Limb (tissue), 2 donors: ENCODE measurements around the gene RTP3.
"Not testable (repeated sequence)": the region's sequence is repeated elsewhere in the genome, so short reads cannot be mapped to it uniquely, and the experiment has no call there.

Experiments used
- DNase-seq, 2 donors: peaks; one replicate each; pipeline ENCODE4 v3.0.0-alpha.2; 2016; ENCODE audit errors: extremely low spot score in 2 of 2

Gene RTP3

DNA sequence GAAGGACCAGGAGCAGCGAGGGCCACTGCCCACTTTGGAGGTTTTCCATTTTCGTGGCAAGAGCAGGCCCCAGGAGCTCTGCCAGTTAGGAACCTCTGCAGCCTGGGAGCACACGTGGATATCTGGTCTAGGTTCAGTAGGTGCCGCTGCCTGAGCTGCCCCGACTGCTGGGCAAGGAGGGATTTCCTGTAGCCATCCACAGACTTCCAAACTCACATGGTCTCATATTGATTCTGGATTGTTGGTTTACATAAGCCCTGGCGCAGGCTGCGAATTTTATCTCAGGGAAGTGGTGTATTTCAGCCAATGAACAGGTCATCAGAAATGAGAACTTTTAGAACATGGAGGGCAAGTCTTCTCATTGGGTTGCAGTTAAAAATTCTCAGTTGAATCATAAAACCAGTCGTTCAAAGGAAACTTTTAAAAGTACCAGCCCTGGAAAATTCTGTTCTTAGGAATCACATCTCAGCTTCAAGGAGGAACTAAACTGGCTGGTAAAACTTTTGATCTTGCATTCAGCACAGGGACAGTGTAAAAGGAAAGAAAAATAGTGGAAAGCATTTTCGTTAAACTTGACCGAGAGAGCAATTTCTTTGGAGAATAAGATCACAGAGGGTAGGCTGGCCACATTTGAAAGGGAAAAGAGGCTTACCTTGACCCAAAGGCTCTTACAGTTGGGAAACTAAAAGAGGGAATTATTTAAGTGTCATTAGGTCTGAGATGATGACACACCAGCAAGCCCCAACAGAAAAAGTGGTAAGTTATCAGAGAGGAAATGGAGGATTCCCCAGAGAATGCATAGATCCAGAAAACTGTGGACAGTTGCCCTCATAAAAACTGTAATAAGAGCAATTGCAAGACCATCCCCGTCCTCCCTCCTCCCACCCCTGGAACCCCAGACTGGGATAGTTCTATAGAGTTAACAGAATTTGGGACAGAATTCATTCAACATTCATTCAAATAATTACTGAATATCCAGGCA is 6.4 kb upstream of the RTP3 start:
- no peak for DNase-seq

DNA sequence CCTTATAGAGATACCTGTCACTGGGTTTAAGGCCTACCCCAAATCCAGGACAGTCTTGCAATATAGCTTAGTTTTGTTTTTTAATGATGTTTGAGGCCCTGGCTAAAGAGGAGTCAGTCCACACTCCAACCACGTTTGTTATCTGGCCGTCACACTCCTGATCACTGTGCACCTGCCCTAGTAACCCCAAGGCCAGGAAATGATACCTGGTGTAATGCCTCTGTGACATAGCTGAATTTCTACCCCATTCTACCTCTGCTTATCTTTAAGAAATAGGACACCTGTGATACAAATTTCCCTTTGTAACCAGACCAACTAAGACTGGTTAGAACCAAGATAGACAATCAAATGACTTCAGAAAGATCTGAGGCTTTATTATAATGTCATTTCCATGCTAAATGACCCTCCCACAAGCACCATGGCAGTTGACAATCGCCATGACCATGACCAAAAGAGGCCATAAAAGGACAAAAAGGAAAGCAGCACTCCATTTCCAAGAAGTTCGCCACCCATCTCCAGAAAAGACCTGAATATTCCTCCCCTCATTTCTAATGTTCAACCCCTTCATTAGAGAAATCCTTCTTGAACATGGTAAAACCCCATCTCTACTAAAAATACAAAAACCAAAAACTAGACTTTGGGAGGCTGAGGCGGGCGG is 4.8 kb upstream of the RTP3 start:
- DNase-seq: no peak

DNA sequence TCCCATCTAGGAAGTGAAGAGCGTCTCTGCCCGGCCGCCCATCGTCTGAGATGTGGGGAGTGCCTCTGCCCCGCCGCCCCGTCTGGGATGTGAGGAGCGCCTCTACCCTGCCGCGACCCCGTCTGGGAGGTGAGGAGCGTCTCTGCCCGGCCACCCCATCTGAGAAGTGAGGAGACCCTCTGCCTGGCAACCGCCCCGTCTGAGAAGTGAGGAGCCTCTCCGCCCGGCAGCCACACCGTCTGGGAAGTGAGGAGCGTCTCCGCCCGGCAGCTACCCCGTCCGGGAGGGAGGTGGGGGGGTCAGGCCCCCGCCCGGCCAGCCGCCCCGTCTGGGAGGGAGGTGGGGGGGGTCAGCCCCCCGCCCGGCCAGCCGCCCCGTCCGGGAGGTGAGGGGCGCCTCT is 3.3 kb upstream of the RTP3 start:
- DNase-seq: not testable (repeated sequence)

DNA sequence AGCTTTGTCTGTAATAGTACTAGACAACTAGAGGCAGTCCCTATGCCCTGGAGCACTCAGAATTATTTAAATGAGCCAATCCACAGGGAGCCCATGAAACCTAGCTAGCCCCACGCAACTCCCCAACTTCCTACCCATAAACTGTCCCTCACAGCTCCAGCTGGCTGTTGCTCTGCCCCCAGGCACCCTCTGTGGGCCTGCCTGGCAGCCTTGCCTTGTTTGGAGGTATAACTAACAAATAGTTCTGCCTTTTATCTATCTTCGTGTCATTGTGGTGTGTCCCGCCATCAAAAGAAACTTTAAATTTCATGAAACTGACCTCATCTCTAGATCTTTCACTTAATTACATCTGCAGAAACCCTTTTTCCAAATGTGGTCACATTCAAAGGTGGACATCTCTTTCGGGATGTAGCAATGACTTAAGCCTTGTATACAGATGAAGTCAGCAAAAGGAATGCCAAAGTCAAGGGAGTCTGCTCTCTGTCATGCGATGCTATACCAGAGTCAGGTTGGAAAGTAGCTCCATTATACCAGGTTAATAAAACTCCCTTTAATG is 1.8 kb upstream of the RTP3 start:
- DNase-seq: no peak

DNA sequence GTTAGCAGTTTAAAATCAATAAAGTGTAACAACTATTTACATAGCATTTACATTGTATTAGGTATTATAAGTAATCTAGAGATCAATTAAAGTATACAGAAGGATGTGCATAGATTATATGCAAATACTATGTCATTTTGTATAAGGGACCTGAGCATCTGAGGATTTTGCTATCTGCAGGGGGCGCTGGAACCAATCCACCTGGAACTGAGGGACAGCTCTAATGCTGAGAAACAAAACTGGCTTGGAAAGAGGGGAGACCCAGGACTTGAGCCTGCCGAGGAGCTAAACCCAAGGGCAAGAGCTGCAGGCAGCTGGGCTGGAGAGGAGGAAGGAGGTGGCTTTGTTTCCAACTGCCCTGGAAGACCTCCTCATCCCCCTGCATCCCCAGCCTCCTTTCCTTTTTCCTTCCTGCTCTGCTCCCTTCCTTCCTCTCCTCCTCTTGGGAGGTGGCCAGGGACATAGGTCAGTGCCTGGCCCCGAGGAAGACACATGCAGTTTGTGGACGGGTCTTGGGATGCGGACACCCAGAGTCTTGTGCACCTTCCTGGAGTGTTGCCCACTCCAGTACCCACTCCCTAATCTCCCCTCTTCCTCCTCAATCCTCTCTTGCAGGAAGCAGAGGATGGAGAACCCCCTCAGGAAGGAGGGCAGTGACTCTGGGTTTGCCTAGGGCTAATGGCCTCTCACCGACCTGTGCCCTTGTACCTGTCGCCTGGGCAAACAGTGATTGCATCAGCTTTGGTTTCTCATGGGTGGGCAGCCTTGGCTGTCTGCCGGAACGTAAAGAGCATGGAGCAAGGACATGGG is 825 bp upstream of the RTP3 start:
- DNase-seq: no peak

DNA sequence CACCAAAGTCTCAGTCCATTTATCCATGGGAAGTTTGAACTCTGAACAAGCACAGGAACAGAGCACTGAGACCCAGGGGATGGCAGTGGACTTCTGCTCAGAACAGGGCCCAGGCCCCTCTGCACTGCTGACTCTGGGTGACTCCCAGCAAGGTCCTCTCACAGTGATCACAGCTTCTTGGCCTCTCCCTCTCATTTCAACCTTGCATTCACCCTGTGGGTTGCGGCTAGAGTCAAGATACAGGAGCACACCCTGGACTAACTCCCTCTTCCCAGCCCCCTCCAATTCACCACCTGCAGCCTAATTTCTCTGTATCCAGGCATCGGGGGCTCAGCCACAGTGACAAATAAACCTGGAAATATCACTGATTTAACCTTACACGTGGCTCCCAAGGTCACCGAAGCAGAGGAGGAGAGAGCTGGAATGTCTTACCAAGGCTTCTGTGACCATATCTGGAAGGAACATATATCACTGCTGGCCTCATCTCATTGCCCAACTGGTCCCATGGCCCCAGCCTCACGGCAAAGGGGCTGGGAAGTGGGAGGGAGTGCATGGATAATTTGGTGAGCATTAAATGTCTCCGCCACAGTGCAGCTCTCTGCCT is 1.2 kb downstream of the RTP3 start:
- no peak for DNase-seq

DNA sequence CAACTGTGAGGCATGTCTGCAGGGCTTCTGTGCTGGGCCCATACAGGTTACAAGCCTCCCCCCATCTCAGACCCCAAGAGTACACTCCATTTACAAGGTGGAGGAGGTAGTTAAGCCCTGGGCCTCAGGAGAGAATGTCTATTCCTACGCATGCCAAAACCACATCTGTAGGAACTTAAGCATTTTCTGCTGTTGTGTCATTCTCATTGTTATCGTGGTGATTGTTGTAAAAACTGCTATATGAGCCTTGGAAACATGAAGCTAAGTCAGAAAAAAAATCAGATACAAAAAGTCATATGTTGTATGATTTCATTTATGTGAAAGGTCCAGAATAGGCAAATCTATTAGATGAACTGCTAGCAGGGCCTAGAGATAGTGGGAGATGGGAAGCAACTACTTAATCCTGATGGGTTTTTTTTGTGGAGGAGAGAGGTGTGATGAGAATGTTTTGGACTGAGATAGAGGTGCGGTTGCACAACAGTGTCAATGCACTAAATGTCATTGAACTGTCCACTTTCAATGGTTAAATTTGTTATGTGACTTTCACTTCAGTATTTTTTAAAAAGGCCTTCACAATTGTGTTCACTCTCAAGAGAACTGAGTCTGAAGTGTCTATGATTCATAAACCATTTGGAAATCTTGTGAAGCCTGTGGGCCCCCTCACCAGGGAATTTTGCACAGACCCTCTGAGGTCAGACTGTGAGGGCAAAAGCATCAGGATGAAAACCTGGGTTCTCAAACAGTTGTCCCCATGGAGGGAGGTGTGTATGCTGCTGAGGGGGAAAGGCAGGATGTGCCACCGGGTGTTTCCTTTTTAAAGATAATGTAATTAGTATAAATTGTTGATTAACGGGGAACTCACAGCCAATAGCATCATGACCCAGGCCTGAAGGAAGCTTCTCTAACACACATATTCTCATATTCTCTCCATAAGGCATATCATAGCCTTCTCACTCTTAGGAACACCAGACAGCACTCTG is 3.2 kb downstream of the RTP3 start:
- no peak for DNase-seq

DNA sequence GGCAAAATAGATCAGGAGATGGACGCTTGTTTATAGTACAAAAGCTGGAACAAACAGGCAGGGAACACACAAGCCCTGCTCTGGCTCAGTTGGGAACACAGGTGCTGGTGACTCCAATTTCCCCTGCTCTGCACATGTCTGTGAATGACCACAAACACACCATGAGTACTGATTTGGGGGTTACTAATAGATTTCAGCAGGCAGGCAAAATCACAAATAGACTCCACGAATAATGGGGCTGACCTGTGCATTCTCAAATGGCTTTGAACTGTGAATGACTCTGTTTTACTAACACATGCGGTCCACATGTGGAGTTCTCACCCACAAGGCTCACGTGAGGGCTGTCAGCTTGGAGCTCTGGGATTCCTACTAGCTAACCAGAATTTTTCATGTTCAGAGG is 3.9 kb downstream of the RTP3 start:
- DNase-seq: no peak

DNA sequence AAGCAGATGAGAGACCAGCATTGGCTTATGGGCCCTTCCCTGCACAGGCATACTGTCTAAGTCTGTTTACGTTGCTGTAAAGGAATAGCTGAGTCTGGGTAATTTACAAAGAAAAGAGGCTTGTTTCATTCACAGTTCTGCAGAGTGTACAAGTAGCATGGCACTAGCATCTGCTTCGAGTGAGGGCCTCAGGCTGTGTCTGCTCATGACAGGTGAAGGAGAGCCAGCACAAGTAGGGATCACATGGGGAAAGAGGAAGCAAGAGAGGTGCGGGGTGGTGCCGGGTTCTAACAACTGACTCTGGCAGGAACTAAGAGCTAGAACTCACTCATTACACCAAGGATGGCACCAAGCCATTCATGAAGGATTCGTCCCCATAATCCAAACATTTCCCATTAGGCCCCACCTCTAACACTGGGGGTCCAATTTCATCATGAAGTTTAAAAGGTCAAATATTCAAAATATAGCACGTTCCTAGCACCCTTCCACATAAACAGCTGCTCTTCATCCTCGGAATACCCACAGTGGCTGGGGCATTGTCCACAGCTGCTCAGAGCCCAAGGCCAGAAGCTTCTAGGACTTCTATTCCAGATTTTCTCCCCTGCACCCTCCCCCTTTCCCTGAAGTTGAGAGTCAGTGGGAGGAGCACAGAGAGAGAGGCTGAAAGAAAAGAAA is 5.6 kb downstream of the RTP3 start:
- DNase-seq: peak in 1 of 2 donors; percentile 38

DNA sequence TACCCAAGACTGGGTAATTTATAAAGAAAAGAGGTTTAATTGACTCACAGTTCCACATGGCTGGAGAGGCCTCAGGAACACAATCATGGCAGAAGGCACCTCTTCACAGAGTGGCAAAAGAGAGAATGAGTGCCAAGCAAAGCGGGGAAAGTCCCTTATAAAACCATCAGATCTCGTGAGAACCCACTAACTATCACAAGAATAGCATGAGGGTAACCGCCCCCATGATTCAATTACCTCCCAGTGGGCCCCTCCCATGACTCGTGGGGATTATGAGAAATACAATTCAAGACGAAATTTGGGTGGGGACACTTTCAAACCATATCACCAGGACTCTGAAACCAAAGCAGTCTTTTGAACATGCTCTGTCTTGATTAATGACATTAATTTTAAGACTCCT is 7.0 kb downstream of the RTP3 start:
- DNase-seq: no peak

DNA sequence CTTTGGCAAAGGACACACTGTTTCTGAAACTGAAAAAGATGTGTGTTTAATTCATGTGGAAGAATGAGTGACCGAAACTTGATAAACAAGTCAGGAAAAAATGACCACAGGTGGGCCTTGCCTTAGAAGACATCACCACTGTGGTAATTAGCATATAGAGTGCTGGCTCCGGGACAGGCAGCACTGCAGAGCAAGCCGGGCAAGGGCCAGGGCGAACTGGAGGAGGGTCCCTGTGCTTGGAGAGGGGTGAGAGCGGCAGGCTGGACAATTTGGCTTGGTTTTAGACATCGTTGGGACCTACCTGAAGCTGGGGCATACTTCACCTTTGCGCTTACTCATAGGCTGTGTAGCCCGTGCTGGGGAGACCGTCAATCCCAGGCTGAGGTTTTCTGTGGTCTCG is 8.2 kb downstream of the RTP3 start:
- no peak for DNase-seq

DNA sequence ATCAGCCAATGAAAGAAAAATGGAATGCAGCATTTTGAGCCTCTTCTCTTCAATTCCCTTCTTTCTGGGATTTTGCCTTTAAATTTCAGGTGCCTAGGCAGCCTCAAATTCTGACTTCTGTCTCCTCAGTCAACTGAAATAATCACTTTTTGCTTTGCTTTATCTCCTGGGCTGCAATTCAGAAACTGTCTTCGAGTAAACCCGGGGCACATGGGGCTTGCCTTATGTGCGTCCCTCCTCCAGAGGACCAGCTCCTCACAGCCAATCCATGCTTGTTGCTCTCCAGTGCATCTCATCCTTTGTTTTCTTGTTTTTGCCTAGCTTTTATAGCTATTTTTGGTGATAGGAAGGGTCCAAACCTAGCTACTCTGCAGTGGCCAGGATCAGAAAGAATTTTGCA is 8.8 kb downstream of the RTP3 start:
- DNase-seq: no peak

DNA sequence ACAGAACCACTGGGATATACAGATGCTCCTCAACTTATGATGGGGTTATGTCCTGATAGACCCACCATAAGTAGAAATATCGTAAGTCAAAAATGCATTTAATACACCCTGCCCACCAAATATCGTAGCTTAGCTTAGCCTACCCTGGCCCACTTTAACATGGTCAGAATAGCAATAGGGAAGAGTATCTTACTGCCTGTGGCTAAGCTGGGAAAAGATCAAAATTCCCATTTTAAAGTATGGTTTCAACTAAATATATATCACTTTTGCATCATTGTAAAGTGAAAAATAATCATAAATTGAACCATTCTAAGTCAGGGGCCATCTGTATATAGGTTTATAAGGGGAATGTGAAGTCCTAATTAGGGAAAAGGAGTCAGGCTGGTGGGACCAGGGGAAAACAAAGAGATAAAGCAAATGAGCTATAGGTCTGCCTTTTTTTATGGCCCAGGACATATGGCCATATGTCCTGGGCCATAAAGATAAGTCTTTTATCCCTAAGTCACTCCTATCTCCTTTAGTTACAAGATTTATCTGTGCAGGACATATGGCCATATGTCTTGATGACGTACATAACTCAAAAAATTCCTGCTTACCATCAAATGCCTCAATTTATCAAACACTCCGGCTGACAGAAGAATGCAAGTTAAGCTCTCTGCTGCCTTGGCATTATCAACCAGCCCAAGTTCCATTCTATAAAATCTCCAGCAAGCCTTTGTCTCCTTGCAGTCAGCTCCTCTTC is 11.2 kb downstream of the RTP3 start:
- DNase-seq: no peak

DNA sequence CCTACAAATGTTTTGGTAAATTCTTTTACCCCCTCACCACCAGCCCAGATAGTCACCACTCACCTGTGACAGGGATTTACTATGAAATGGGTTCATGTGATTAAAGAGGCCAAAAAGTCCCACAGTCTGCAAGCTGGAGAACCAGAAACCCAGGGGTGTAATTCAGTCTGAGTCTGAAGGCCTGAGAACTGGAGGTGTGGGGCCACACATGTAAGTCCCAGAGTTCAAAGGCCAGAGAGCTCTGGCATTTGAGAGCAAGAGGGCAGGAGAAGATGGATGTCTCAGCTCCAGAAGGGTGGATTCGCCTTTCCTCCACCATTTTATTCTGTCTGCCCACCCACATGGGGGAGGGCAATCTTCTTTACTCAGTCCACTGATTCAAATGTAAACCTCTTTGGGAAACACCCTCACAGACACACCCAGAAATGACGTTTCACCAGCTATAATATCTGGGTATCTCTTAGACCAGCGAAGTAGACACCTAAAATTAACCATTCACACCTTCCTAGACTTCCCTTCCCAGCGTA is 11.9 kb downstream of the RTP3 start:
- DNase-seq: no peak

DNA sequence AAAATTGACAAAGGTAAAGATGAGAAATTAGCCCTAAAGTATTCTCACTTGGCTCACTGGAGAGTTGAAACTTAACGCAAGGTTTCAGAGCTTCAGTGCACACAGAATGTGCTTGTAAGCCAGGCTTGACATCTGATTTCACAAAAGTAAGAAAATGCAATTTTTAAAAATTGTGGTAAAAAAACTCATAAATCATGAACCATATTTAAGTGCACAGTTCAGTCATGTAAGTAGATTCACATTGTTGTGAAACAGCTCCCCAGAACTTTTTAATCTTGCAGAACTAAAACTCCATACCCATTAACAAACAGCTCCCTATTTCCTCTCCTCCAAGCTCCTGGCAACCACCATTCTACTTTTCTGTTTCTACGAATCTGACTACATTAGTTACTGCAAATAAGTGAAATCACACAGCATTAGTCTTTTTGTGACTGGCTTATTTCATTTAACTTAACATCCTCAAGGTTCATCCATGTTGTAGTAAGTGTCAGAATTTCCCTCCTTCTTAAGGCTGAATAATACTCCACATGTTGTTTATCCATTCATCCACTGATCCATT is 14.5 kb downstream of the RTP3 start:
- no peak for DNase-seq

DNA sequence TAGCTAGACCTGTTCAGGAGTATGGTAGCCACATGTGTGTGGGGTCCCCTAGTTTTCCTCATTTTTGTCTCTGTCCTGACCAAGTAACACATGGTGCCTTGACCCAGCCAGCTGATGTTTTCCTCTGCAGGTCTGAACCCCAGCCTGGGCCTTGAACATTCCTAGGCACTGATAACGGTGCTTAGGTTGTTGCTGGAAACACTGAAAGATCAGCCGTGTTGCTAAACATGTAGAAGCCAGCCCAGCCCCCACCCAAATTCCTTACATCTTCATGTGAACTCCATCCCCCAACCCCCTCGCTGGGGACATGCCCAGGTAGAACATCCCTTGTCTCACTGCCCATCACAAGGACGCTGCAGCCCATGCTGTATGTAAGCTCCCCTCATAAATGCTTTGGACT is 18.7 kb downstream of the RTP3 start:
- no peak for DNase-seq

DNA sequence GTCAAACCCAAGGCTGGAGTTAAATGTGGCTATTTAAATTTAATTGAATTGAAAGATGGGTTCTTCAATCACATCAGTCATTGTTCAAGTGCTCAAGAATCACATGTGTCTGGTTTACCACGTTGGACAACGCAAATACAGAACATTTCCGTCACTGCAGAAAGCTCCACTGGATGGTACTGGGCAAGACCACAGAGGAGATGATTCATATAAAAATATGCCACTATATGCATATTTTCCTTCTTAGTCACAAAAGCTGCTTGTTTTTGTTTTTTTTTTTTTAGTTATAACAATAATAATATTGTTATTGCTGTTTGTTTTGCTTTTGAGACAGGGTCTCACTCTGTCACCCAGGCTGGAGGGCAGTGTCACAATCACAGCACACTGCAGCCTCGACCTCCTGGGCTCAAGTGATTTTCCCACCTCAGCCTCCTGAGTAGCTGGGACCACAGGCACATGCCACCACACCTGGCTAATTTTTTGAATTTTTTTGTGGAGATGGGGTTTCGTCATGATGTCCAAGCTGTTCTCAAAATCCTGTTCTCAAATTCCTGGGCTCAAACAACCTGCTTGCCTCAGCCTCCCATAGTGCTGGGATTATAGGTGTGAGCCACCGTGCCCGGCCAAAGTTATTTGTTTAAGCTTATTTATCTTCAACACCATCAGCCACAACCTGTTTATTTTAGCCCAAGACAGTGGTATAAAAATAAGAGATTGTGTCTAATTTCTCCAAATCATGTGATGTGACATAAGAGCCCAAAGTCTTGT is 19.4 kb downstream of the RTP3 start:
- no peak for DNase-seq

DNA sequence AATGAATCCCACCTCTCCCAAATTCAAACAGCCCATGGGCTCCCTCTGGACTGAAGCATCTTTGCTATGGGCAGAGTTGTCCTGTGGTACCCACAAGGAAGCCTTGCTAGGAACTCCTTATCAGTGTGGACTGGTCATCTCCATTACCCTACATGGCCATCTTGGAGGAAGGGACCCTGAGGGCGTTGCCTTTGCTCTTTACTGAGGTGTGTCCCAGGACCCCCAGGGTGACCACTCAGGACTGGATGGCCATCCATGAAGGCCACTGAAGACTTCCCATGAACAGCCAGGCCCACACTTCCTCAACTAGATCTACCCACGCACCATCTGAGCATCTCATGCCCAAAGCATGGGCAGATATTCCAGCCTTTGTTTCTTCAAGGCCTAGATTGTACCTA is 20.0 kb downstream of the RTP3 start:
- DNase-seq: no peak
